Superior temporal gyrus (tissue), 1 donor: ENCODE measurements around the gene CXCL17.
"Not testable (repeated sequence)": the region's sequence is repeated elsewhere in the genome, so short reads cannot be mapped to it uniquely, and the experiment has no call there.

Experiments
- DNase-seq: peaks from one replicate; pipeline ENCODE4 v3.0.0-alpha.2; 2016; ENCODE audit errors: extremely low spot score

CXCL17 gene

GRCh38 chr19:42442833-42443232 is at the start of gene CXCL17:
CXCL17 (minus strand) TSS chr19:42442946; CDS start chr19:42442832, 114 bp downstream.
- DNase-seq: no peak

GRCh38 chr19:42488783-42489521 is 46.2 kb upstream of the CXCL17 start:
- no peak for DNase-seq

GRCh38 chr19:42487798-42488178 is 45.0 kb upstream of the CXCL17 start:
- DNase-seq: no peak

GRCh38 chr19:42487032-42487797 is 44.5 kb upstream of the CXCL17 start:
- DNase-seq: no peak

GRCh38 chr19:42485036-42485435 is 42.3 kb upstream of the CXCL17 start:
- DNase-seq: not testable (repeated sequence)

GRCh38 chr19:42480335-42481095 is 37.8 kb upstream of the CXCL17 start:
- no peak for DNase-seq

GRCh38 chr19:42479736-42480135 is 37.0 kb upstream of the CXCL17 start:
- DNase-seq: no peak

GRCh38 chr19:42478765-42479311 is 36.1 kb upstream of the CXCL17 start:
- DNase-seq: no peak

GRCh38 chr19:42477933-42478332 is 35.2 kb upstream of the CXCL17 start:
- no peak for DNase-seq

- no peak for DNase-seq
Measured at GRCh38 chr19:42477117-42477516, 34.4 kb upstream of the CXCL17 start.

- no peak for DNase-seq
Measured at GRCh38 chr19:42475366-42475765, 32.6 kb upstream of the CXCL17 start.

GRCh38 chr19:42474743-42475142 is 32.0 kb upstream of the CXCL17 start:
- peak; percentile 53 for DNase-seq

- DNase-seq: no peak
Measured at GRCh38 chr19:42473686-42474085, 30.9 kb upstream of the CXCL17 start.

GRCh38 chr19:42472402-42473147 is 29.8 kb upstream of the CXCL17 start:
- DNase-seq: no peak

GRCh38 chr19:42471554-42472249 is 29.0 kb upstream of the CXCL17 start:
- no peak for DNase-seq

GRCh38 chr19:42469311-42470235 is 26.8 kb upstream of the CXCL17 start:
- DNase-seq: no peak

- no peak for DNase-seq
Measured at GRCh38 chr19:42468273-42468796, 25.6 kb upstream of the CXCL17 start.

- no peak for DNase-seq
Measured at GRCh38 chr19:42467183-42467760, 24.5 kb upstream of the CXCL17 start.
